HG03521 (cell line): Measurements from ENCODE around the gene NTN4.
"Not testable (repeated sequence)": the region's sequence is repeated elsewhere in the genome, so short reads cannot be mapped to it uniquely, and the experiment has no call there.

Experiments used
- ATAC-seq: cut with Tn5 transposase; IDR thresholded peaks from one replicate; pipeline ENCODE4 v1.9.1; 2021; ENCODE audit warnings: mild to moderate bottlenecking, moderate library complexity; ENCODE audit not compliant: unreplicated experiment

The NTN4 gene

GRCh38 chr12:95671265-95671664 is 119.3 kb downstream of the NTN4 start:
- no peak for ATAC-seq

GRCh38 chr12:95663525-95663924 is 127.0 kb downstream of the NTN4 start:
- no peak for ATAC-seq

GRCh38 chr12:95661360-95661759 is 129.2 kb downstream of the NTN4 start:
- ATAC-seq = no peak

- ATAC-seq = no peak
Measured at GRCh38 chr12:95658386-95658785, 132.2 kb downstream of the NTN4 start.

- ATAC-seq = not testable (repeated sequence)
Measured at GRCh38 chr12:95654665-95655064, 135.9 kb downstream of the NTN4 start.

GRCh38 chr12:95653771-95654546 is 136.6 kb downstream of the NTN4 start:
- ATAC-seq = no peak

- no peak for ATAC-seq
Measured at GRCh38 chr12:95651681-95652080, 138.9 kb downstream of the NTN4 start.

GRCh38 chr12:95648990-95649791 is 141.4 kb downstream of the NTN4 start:
- ATAC-seq = no peak

- ATAC-seq = no peak
Measured at GRCh38 chr12:95646781-95647190, 143.8 kb downstream of the NTN4 start.

- ATAC-seq = no peak
Measured at GRCh38 chr12:95643256-95643655, 147.3 kb downstream of the NTN4 start.

- ATAC-seq = no peak
Measured at GRCh38 chr12:95642583-95642982, 148.0 kb downstream of the NTN4 start.

- ATAC-seq = no peak
Measured at GRCh38 chr12:95641299-95641952, 149.1 kb downstream of the NTN4 start.

- ATAC-seq = no peak
Measured at GRCh38 chr12:95640516-95640915, 150.0 kb downstream of the NTN4 start.

- no peak for ATAC-seq
Measured at GRCh38 chr12:95637471-95638155, 153.0 kb downstream of the NTN4 start.

- no peak for ATAC-seq
Measured at GRCh38 chr12:95637010-95637409, 153.6 kb downstream of the NTN4 start.

GRCh38 chr12:95634622-95635621 is 155.6 kb downstream of the NTN4 start:
- ATAC-seq = no peak

GRCh38 chr12:95633732-95634465 is 156.7 kb downstream of the NTN4 start:
- ATAC-seq = no peak

- no peak for ATAC-seq
Measured at GRCh38 chr12:95633049-95633731, 157.4 kb downstream of the NTN4 start.

- ATAC-seq = no peak
Measured at GRCh38 chr12:95630496-95630895, 160.1 kb downstream of the NTN4 start.
